Measurements from ENCODE around the gene MAP1LC3B2.

Gene MAP1LC3B2

DNA sequence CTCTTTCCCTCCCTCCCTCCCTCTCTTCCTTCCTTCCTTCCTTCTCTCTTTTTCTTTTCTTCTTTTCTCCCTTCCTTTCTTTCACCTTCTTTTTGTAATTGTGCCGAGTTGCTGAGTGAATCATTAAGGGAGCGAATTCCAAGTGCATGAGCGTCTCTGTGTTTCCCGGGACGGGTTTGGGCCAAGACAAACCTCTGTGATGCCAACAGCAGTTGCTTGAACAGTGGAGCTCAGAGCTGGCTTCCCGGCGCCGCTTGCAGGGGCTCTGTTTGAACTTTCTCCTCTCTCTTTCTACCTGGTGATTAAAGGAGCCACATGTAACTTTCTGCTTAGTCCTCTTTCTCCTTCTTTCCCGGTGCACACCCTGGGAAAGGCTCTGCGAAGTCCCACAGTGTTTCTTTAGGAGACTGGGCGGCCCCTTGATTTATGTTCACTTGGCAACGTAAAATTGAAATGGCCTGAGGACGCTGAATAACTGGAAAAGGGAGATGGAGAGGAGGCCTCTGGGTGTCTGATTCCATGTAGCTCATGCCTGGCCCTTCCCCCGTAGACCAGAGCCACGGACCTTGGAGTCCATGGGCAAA is 33.7 kb upstream of the MAP1LC3B2 start:
- H3K36me3 ChIP-seq (ENCODE audit: control insufficient read depth, insufficient read depth, low read length) = no peaks in the 10 kb centered on the region
- H3K9me3 ChIP-seq (ENCODE audit: control insufficient read depth, low read length) = no peaks in the 10 kb centered on the region
- H3K27me3 ChIP-seq (replicated peaks; ENCODE audit: control insufficient read depth, insufficient read depth, low read length, poor library complexity, severe bottlenecking) = no peaks in the 10 kb centered on the region
- H3K4me1 ChIP-seq (ENCODE audit: control insufficient read depth, insufficient read depth, low read length, poor library complexity, severe bottlenecking) = no peaks in the 10 kb centered on the region
- H3K27ac ChIP-seq (ENCODE audit: insufficient read depth, low read length, poor library complexity, severe bottlenecking) = no peak overlapping the region
- no peak for DNase-seq
- no peak overlapping the region for H3K4me3 ChIP-seq (ENCODE audit: insufficient read depth, low read depth, low read length, poor library complexity, severe bottlenecking)

DNA sequence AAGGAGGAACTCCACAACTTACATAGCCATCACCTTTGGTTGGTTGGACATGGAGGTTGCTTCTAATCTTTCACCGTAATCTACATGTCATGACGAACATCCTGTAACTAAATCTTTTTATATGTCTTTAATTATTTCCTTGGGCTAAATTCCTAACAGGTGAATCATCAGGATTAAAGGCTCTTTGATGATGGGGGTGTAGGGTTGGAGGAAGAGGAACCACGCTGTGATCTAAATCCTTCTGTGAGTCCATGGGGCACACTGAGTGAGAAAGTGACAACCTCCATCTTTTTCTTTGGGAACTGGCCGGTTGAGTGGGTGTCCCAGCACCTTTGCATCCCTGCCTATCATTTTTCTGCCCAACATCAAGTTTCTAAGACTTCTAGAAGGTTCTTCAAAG is 31.1 kb upstream of the MAP1LC3B2 start:
- Histone ChIP-seq H3K27ac (ENCODE audit: insufficient read depth, low read length, poor library complexity, severe bottlenecking) (no peak overlapping the region), H3K9me3 (ENCODE audit: control insufficient read depth, low read length) (no peaks in the 10 kb centered on the region), H3K4me3 (ENCODE audit: insufficient read depth, low read depth, low read length, poor library complexity, severe bottlenecking) (no peak overlapping the region), H3K27me3 (replicated peaks; ENCODE audit: control insufficient read depth, insufficient read depth, low read length, poor library complexity, severe bottlenecking) (no peaks in the 10 kb centered on the region), H3K4me1 (ENCODE audit: control insufficient read depth, insufficient read depth, low read length, poor library complexity, severe bottlenecking) (peaks cover 5% of the 10 kb centered on the region), H3K36me3 (ENCODE audit: control insufficient read depth, insufficient read depth, low read length) (no peaks in the 10 kb centered on the region)
- DNase-seq = no peak

DNA sequence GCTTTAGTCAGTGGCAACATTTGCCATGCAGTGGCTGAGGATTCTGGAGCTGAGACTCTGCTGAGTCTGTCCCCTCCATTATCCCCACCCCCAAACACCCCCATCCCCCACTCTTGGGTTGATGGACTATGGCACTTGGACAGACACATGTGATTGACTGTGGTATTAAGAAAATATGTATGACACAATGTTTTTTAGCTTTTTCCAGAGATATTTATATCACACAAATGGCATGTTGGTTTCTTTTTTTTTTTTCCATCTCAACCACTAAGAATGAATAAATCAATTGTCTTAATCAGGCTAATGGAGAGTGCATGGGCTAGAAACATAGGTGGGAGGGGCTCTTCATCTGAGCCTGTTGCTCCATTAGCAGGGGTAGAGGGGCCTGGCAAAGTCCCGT is 30.7 kb upstream of the MAP1LC3B2 start:
- peaks cover 10% of the 10 kb centered on the region for H3K4me1 ChIP-seq (ENCODE audit: control insufficient read depth, insufficient read depth, low read length, poor library complexity, severe bottlenecking)
- no peaks in the 10 kb centered on the region for H3K27me3 ChIP-seq (replicated peaks; ENCODE audit: control insufficient read depth, insufficient read depth, low read length, poor library complexity, severe bottlenecking)
- H3K36me3 ChIP-seq (ENCODE audit: control insufficient read depth, insufficient read depth, low read length) = no peaks in the 10 kb centered on the region
- H3K4me3 ChIP-seq (ENCODE audit: insufficient read depth, low read depth, low read length, poor library complexity, severe bottlenecking) = no peak overlapping the region
- H3K27ac ChIP-seq (ENCODE audit: insufficient read depth, low read length, poor library complexity, severe bottlenecking) = no peak overlapping the region
- no peak for DNase-seq
- no peaks in the 10 kb centered on the region for H3K9me3 ChIP-seq (ENCODE audit: control insufficient read depth, low read length)

DNA sequence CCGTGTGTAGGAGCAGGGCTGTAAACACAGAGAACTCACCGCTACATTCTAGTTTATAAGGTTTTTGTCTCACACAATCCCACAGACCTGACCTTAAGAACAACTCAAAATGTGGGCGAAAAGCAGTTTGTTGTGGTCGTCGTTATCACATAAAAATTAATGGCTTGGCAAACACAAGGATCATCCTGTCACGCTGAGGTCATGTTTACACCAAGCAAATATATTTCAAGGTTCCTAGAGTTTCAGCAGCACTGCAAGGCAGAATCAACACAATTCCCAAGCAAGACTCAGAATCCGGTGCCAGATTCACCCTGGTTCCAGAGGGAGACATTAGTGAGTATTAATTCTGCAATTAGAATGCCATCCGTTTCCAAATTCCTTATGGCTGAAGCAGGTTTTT is 30.1 kb upstream of the MAP1LC3B2 start:
- Histone ChIP-seq H3K4me1 (ENCODE audit: control insufficient read depth, insufficient read depth, low read length, poor library complexity, severe bottlenecking) (peaks cover 11% of the 10 kb centered on the region), H3K27me3 (replicated peaks; ENCODE audit: control insufficient read depth, insufficient read depth, low read length, poor library complexity, severe bottlenecking) (no peaks in the 10 kb centered on the region), H3K9me3 (ENCODE audit: control insufficient read depth, low read length) (no peaks in the 10 kb centered on the region), H3K27ac (ENCODE audit: insufficient read depth, low read length, poor library complexity, severe bottlenecking) (no peak overlapping the region), H3K4me3 (ENCODE audit: insufficient read depth, low read depth, low read length, poor library complexity, severe bottlenecking) (no peak overlapping the region), H3K36me3 (ENCODE audit: control insufficient read depth, insufficient read depth, low read length) (no peaks in the 10 kb centered on the region)
- no peak for DNase-seq

DNA sequence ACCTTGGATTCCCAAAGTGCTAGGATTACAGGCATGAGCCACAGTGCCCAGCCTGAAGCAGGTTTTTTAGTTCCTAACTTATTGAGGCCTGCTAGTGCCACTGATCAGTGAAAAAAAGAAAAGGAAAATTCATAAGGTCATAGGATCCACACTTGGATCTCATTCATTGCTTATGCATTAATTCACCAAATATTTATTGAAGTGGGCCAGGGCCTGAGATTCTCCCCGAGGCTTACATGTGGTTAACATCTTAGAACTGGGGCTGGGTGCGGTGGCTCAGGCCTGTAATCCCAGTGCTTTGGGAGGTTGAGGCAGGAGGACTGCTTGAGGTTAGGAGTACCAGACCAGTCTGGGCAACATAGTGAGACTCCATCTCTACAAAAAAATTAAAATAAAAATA is 29.5 kb upstream of the MAP1LC3B2 start:
- H3K9me3 ChIP-seq (ENCODE audit: control insufficient read depth, low read length) = no peaks in the 10 kb centered on the region

DNA sequence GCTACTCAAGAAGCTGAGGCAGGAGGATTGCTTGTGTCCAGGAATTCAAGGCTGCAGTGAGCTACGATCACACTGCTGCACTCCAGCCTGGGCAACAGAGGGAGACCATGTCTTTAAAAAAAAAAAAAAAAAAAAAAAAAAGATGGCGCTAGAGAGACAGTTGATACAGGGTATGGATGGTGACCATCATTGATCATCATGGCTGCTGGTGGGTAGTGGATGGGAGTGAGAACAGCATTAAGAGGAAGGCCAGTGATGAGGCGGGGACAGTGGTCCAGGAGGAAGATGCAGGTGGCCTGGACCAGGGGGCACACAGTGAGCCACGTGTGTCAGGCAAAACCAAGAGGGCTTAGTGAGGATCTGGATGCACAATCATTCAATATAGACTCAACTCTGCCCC is 26.8 kb upstream of the MAP1LC3B2 start:
- no peaks in the 10 kb centered on the region for H3K36me3 ChIP-seq (ENCODE audit: control insufficient read depth, insufficient read depth, low read length)
- H3K4me3 ChIP-seq (ENCODE audit: insufficient read depth, low read depth, low read length, poor library complexity, severe bottlenecking) = no peak overlapping the region
- no peak overlapping the region for H3K27ac ChIP-seq (ENCODE audit: insufficient read depth, low read length, poor library complexity, severe bottlenecking)
- H3K4me1 ChIP-seq (ENCODE audit: control insufficient read depth, insufficient read depth, low read length, poor library complexity, severe bottlenecking) = peaks cover 11% of the 10 kb centered on the region
- H3K9me3 ChIP-seq (ENCODE audit: control insufficient read depth, low read length) = no peaks in the 10 kb centered on the region
- no peak for DNase-seq
- H3K27me3 ChIP-seq (replicated peaks; ENCODE audit: control insufficient read depth, insufficient read depth, low read length, poor library complexity, severe bottlenecking) = no peaks in the 10 kb centered on the region

More for the DNA sequence above, 29.5 kb upstream of the MAP1LC3B2 start:
- Histone ChIP-seq H3K4me1 (ENCODE audit: control insufficient read depth, insufficient read depth, low read length, poor library complexity, severe bottlenecking) (peaks cover 11% of the 10 kb centered on the region), H3K27me3 (replicated peaks; ENCODE audit: control insufficient read depth, insufficient read depth, low read length, poor library complexity, severe bottlenecking) (no peaks in the 10 kb centered on the region), H3K4me3 (ENCODE audit: insufficient read depth, low read depth, low read length, poor library complexity, severe bottlenecking) (no peak overlapping the region), H3K27ac (ENCODE audit: insufficient read depth, low read length, poor library complexity, severe bottlenecking) (no peak overlapping the region), H3K36me3 (ENCODE audit: control insufficient read depth, insufficient read depth, low read length) (no peaks in the 10 kb centered on the region)
- DNase-seq = no peak

DNA sequence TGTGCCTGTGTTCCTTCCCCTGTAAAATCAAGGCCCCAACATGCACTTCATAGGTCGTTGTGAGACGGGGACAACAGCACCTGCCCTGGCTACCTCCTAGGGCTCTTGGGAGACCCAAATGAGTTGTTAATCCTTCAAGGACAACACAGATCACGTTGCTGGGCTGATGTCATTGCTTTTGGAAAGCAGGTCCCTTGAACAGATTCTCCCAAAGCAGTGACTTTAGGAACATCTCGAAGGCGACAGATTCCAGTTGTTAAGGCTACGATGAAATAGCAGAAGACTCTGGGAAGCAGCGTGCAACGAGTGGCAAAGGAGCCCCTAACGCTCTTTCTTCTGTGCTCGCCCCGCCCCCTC is 26.2 kb upstream of the MAP1LC3B2 start:
- Histone ChIP-seq H3K27me3 (replicated peaks; ENCODE audit: control insufficient read depth, insufficient read depth, low read length, poor library complexity, severe bottlenecking) (no peaks in the 10 kb centered on the region), H3K36me3 (ENCODE audit: control insufficient read depth, insufficient read depth, low read length) (no peaks in the 10 kb centered on the region), H3K4me3 (ENCODE audit: insufficient read depth, low read depth, low read length, poor library complexity, severe bottlenecking) (peak overlapping the region; percentile 64), H3K4me1 (ENCODE audit: control insufficient read depth, insufficient read depth, low read length, poor library complexity, severe bottlenecking) (peaks cover 11% of the 10 kb centered on the region), H3K9me3 (ENCODE audit: control insufficient read depth, low read length) (no peaks in the 10 kb centered on the region), H3K27ac (ENCODE audit: insufficient read depth, low read length, poor library complexity, severe bottlenecking) (no peak overlapping the region)
- no peak for DNase-seq

DNA sequence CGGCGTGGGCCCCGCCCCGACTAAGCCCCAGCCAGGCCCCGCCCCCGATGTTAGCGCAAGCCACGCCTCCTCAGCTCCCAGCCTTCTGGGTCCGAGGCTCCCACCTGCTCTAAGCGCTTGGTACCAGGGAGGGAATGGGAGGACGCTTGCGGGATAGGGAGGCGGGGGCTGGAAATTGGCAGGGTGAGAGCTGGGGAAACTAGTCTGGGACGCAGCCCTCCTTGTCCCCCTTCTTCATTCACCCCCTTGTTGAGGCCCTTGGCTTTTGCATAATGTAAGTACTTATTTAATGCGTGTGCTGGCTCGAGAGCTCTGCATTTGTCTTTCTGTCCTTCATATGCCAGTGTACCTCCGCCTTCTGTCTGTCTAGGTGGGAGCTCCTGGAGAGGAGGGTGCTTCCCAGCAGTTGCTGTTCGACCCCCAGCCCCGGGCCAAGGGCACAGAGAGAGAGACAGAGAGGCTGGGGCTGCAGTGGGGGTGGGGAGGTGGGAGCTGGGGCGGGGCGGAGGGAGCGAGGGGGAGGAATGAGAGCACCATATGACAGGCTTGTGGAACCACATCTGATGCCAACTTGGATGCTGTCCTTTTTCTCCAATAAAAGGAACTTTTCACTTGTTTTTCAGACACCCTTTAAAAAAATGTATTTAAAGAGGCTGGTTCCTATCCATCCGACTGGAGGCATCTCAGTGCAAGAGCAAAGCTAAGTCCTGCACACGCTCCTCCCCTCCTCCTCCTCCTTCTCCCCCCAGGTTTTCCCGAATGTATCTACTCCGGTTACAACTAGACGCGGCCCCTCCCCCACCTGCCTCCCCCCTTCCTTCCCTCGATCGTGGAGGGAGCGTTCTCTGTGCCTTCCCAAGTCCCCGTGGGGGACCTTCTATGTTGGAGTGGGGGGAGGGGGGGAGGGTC is 25.6 kb upstream of the MAP1LC3B2 start:
- Histone ChIP-seq H3K9me3 (ENCODE audit: control insufficient read depth, low read length) (no peaks in the 10 kb centered on the region), H3K27me3 (replicated peaks; ENCODE audit: control insufficient read depth, insufficient read depth, low read length, poor library complexity, severe bottlenecking) (no peaks in the 10 kb centered on the region), H3K4me1 (ENCODE audit: control insufficient read depth, insufficient read depth, low read length, poor library complexity, severe bottlenecking) (peaks cover 11% of the 10 kb centered on the region), H3K36me3 (ENCODE audit: control insufficient read depth, insufficient read depth, low read length) (no peaks in the 10 kb centered on the region), H3K4me3 (ENCODE audit: insufficient read depth, low read depth, low read length, poor library complexity, severe bottlenecking) (peak overlapping the region; percentile 64), H3K27ac (ENCODE audit: insufficient read depth, low read length, poor library complexity, severe bottlenecking) (no peak overlapping the region)
- DNase-seq = peak; percentile 38 to 57 (median 42)

DNA sequence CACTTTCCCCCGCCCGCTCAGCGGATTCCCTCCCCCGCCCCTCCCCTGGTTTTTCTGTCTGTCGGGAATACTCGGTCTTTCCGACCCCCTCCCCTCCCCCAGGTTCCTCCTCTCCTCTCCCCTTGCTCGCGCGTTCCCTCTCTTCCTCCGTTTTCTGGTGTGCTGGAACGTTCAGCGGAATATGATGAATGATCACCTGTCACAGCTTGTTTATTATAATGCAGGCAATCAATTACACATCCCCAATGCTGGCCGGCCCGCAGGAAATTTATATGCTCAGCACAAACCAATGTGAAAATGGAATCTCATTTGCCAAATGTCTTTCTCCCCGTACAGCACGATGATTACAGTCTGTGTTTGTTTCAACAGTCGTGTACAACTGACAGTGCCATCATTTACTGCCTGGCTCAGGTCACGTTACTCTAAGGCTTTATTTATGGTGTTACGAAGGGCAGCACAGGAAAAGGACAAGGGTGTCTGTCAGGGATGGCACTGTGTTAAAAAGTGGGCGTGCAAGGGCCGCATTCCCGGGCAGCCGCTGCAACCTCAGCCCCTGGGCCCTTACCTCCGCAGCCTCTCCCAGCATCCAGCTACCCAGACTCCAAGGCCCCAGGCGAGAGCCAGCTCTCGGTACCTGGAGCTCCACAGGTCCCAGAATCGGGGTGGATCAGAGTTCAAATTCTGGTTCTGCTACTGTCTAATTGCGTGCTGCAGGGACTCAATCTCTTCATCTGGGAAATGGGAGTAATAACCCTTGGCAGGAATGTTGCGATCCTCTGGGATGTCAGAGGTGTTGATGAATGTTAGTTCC is 24.7 kb upstream of the MAP1LC3B2 start:
- H3K27ac ChIP-seq (ENCODE audit: insufficient read depth, low read length, poor library complexity, severe bottlenecking) = no peak overlapping the region
- H3K4me3 ChIP-seq (ENCODE audit: insufficient read depth, low read depth, low read length, poor library complexity, severe bottlenecking) = peak overlapping the region; percentile 64
- H3K9me3 ChIP-seq (ENCODE audit: control insufficient read depth, low read length) = no peaks in the 10 kb centered on the region
- no peaks in the 10 kb centered on the region for H3K36me3 ChIP-seq (ENCODE audit: control insufficient read depth, insufficient read depth, low read length)
- peaks cover 11% of the 10 kb centered on the region for H3K4me1 ChIP-seq (ENCODE audit: control insufficient read depth, insufficient read depth, low read length, poor library complexity, severe bottlenecking)
- no peaks in the 10 kb centered on the region for H3K27me3 ChIP-seq (replicated peaks; ENCODE audit: control insufficient read depth, insufficient read depth, low read length, poor library complexity, severe bottlenecking)
- no peak for DNase-seq

DNA sequence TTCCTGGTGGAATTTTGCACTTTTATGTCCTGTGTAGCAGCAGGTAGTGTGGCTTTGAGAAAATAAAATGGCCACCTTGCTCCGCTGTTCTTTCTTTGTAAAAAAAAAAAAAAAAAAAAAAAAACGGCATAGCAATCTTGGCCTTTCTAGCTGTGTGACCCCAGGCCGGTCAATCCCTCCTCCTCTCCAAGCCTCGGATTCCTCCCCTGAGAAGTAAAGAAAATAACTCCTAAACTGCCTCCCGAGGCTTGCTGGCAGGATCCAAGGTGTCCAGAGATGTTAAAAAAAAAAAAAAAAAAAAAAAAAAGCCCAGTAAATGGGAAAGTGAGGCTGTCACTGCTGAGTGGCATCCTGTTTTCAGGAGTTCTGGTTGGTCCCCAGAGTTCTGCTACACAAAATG is 23.9 kb upstream of the MAP1LC3B2 start:
- no peaks in the 10 kb centered on the region for H3K36me3 ChIP-seq (ENCODE audit: control insufficient read depth, insufficient read depth, low read length)
- DNase-seq = no peak

More for the DNA sequence above, 23.9 kb upstream of the MAP1LC3B2 start:
- H3K27ac ChIP-seq (ENCODE audit: insufficient read depth, low read length, poor library complexity, severe bottlenecking) = no peak overlapping the region
- no peaks in the 10 kb centered on the region for H3K9me3 ChIP-seq (ENCODE audit: control insufficient read depth, low read length)
- peaks cover 11% of the 10 kb centered on the region for H3K4me1 ChIP-seq (ENCODE audit: control insufficient read depth, insufficient read depth, low read length, poor library complexity, severe bottlenecking)
- no peaks in the 10 kb centered on the region for H3K27me3 ChIP-seq (replicated peaks; ENCODE audit: control insufficient read depth, insufficient read depth, low read length, poor library complexity, severe bottlenecking)
- H3K4me3 ChIP-seq (ENCODE audit: insufficient read depth, low read depth, low read length, poor library complexity, severe bottlenecking) = no peak overlapping the region
